ENCODE data around the gene WWOX.
A peak's percentile ranks its signal among the peaks of the same experiment; 100 is the strongest.
"Not testable (repeated sequence)": the region's sequence is repeated elsewhere in the genome, so short reads cannot be mapped to it uniquely, and the experiment has no call there.

Gene WWOX

GRCh38 chr16:78672779-78673556, 573.5 kb downstream of the WWOX start:
- no peak for DNase-seq

GRCh38 chr16:78673884-78674283, 574.4 kb downstream of the WWOX start:
- no peak for DNase-seq

GRCh38 chr16:78675312-78675711, 575.9 kb downstream of the WWOX start:
- DNase-seq = no peak

- DNase-seq = no peak
Measured at GRCh38 chr16:78675951-78676792, 576.7 kb downstream of the WWOX start.

- no peak for DNase-seq
Measured at GRCh38 chr16:78677181-78677731, 577.8 kb downstream of the WWOX start.

- no peak for DNase-seq
Measured at GRCh38 chr16:78679546-78679945, 580.1 kb downstream of the WWOX start.

GRCh38 chr16:78681743-78682142, 582.3 kb downstream of the WWOX start:
- no peak for DNase-seq

- DNase-seq = no peak
Measured at GRCh38 chr16:78684030-78684611, 584.7 kb downstream of the WWOX start.

GRCh38 chr16:78684655-78685375, 585.4 kb downstream of the WWOX start:
- DNase-seq = no peak

GRCh38 chr16:78686601-78687000, 587.1 kb downstream of the WWOX start:
- no peak for DNase-seq

- peak in 1 of 56 donors; percentile 1 for DNase-seq
Measured at GRCh38 chr16:78689028-78689427, 589.6 kb downstream of the WWOX start.

- no peak for DNase-seq
Measured at GRCh38 chr16:78689536-78689935, 590.1 kb downstream of the WWOX start.

- DNase-seq = no peak
Measured at GRCh38 chr16:78690510-78690909, 591.1 kb downstream of the WWOX start.

- DNase-seq = not testable (repeated sequence)
Measured at GRCh38 chr16:78691746-78692145, 592.3 kb downstream of the WWOX start.

- DNase-seq = no peak
Measured at GRCh38 chr16:78693496-78693895, 594.0 kb downstream of the WWOX start.

- no peak for DNase-seq
Measured at GRCh38 chr16:78694414-78694813, 595.0 kb downstream of the WWOX start.

GRCh38 chr16:78695391-78695790, 595.9 kb downstream of the WWOX start:
- DNase-seq = no peak

- no peak for DNase-seq
Measured at GRCh38 chr16:78696797-78697196, 597.3 kb downstream of the WWOX start.

GRCh38 chr16:78697426-78697825, 598.0 kb downstream of the WWOX start:
- no peak for DNase-seq

GRCh38 chr16:78703936-78704335, 604.5 kb downstream of the WWOX start:
- no peak for DNase-seq

- DNase-seq = no peak
Measured at GRCh38 chr16:78704416-78704815, 605.0 kb downstream of the WWOX start.
